Cardiac fibroblast (primary cell): ENCODE data around the gene C10orf71.

Source experiments
- DNase-seq, 2 donors: peaks; one replicate each; pipeline versions ENCODE4 v3.0.0 to v3.0.0-alpha.2; 2010; ENCODE audit warnings: low read depth in 2 of 2
- H3K4me3 ChIP-seq, 2 donors: replicated peaks in 1 of 2; 1 replicate in 1 of 2; 2 replicates in 1 of 2; pipeline ENCODE4 v1.5.1; 2011; ENCODE audit warnings: low read depth in 2 of 2, low read length in 2 of 2, mild to moderate bottlenecking in 2 of 2, moderate library complexity in 1 of 2
- CTCF ChIP-seq: IDR thresholded peaks from one replicate; pipeline ENCODE4 v1.5.1; 2011; ENCODE audit warnings: low read depth, mild to moderate bottlenecking, low read length, inconsistent platforms

Gene C10orf71

DNA sequence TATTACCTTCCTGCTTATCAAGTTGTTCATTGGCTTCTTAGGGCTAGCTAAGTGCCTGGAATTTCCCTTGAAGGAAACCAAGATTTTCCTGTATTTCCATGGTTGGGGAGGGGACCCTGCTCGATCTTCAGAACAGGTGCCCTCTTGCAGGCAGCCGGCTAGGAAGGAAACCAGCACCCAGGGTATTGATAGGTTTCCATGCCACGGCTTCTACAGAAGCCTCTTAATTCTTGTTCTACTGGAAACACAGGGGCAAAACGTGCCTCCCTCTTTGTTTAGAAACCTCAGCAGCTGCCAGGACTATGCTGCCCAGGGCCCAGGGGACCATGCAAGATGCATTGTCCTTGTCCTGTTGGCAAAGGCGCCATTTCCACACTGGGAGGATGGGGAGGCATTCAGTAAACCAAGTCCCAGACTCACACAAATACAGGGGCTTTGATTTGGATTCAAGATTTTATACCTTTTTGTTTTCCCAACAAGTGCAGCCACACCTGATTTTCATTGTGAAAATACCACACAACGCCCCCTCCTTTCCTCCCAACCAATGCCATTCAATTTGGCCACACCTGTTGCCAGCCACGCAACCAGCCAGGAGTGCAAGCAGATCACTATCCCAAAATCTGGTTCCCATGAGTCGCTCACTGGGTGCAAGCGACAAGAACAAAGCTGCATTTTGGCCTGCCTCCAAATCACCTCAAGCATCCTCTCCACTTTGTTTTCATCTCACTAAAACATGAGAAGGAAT, 29.6 kb downstream of the C10orf71 start:
- H3K4me3 ChIP-seq: no peak overlapping the region
- no peak for DNase-seq
- TF ChIP-seq CTCF: no peak

DNA sequence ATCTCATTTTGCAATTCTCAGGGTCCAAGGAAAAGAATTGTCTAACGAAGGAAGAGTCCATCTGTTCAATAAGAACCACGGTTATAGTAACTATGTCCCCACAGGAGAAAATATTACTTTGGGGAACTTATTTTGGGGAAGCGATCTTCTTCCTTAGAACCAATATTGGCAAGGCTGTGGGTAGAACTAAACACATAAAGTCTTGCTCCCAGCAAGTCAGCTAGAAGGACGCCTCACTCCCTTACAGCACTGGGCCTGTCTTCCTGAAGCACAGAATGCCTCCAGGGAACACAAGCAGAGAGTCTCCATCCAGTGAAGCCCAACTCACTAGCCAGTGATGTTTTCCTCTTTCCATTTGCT, 30.2 kb downstream of the C10orf71 start:
- no peak for DNase-seq
- no peak for TF ChIP-seq CTCF
- no peak overlapping the region for H3K4me3 ChIP-seq

DNA sequence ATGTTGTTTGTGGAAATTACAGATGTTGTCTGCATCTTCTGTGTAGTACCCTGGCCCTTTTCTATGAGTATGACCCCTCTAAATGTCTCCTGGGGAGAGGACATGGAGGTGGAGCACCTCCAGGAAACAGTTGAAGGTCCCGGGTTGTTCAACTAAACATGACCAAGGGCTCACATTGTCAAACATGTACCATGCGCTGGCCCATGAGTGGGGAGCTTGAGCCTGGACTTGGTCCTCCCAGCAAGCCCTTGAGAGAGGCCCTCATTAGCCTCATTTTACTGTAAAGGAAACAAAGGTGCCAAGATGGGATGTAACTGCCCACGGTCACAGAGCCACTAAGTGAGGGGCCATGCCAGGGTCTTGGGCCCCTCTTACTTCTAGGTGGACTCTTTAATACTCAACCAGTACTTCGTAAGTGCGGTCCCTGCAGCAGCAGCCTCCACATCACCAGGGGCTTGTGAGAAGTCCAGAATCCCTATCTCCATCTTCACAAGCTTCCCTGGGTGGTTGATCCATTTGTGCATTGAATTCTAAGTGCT, 31.2 kb downstream of the C10orf71 start:
- H3K4me3 ChIP-seq: no peak overlapping the region
- TF ChIP-seq CTCF: no peak
- DNase-seq: no peak

DNA sequence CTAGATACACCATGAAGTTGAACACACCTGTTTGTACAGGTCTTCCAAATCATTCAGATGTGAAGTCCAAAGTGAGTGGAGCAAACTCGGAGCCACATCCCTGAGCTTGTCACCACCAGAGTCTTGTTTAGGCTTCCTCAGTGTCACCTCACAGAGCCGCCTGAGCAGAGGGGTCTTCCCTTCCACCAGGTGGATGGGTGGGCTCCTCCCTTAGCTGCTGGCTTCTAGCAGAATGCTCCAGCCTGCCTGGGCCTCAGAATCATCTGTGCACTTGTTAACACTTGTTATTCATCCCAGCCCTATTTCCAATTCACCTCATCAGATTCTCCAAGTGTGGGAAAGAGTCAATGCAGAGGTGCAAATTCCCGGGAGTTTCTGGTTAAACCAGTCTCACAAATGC, 32.5 kb downstream of the C10orf71 start:
- TF ChIP-seq CTCF: no peak
- DNase-seq: no peak

DNA sequence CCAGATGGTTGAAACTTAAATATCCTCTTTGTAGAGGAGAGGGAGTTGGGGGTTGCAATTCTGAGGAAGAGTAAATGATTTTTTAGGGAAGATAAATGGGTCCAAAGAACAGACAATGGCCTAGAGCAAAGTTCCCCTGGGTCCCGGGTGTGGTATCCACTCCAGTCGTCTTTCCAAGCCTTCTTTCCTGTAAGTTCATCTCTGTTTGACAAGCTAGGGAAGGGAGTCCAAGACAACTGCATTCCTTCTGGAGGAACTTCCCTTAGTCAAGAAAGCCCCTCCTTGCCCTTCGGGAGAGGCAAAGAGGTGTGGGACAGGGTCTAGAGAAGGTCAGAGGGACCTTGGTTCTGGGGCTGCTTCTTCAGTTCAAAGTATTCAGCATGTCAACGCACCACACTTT, 33.4 kb downstream of the C10orf71 start:
- TF ChIP-seq CTCF: no peak
- no peak for DNase-seq
- no peak overlapping the region for H3K4me3 ChIP-seq

More for the DNA sequence above, 32.5 kb downstream of the C10orf71 start:
- H3K4me3 ChIP-seq: no peak overlapping the region

- no peak overlapping the region for H3K4me3 ChIP-seq
- no peak for TF ChIP-seq CTCF
- DNase-seq: no peak
Measured at GRCh38 chr10:49332768-49333167, 33.8 kb downstream of the C10orf71 start.

DNA sequence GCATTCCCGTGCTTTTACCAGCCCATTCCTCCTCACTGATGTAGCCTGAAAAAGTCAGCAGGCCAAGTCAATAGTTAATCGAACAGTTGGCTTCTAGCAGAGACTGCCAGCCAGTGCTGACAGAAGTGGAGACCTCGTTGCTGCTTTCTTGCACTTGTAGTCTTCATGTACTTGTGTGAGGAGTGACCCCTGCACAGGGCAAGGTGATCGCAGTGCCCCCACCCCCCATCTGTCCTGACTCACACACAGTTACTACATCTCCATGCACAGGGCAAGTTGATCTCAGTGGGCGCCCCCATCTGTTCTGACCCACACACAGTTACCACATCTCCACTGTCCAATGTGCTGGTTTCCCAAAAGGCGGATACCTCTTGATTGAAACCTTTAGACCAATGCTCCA, 34.2 kb downstream of the C10orf71 start:
- no peak for TF ChIP-seq CTCF
- no peak overlapping the region for H3K4me3 ChIP-seq
- no peak for DNase-seq
